OCI-LY7 (cell line): ENCODE results near the gene SPOCK1. TPM values are rescaled to one million over a fixed set of nuclear protein-coding genes. Genes with fewer than 3 reads are reported as not detected.
"Not testable (repeated sequence)": the region's sequence is repeated elsewhere in the genome, so short reads cannot be mapped to it uniquely, and the experiment has no call there.

Experiments used
- BruUV-seq: library from RNA; stranded (reverse); fragments of 400-500 nt; replicated peaks from 2 replicates; lab custom pipeline; 2021; lab: Mats Ljungman, UMichigan
- CTCF ChIA-PET: fragments of 300-600 bp; sonication (Branson Sonifier 250); formaldehyde crosslinking; loops from one replicate; lab custom pipeline; 2022; ENCODE audit warnings: antibody characterized with exemption; ENCODE audit not compliant: unreplicated experiment; lab: Charles Lee
- POLR2A ChIA-PET: fragments of 300-600 bp; sonication (Branson Sonifier 250); formaldehyde crosslinking; loops from one replicate; lab custom pipeline; 2022; ENCODE audit warnings: antibody characterized with exemption; lab: Charles Lee
- DNase-seq: peaks from one replicate; pipeline ENCODE4 v3.0.0-alpha.2; 2015; ENCODE audit warnings: low spot score
- H2AFZ ChIP-seq: fragments of 200-600 bp; sonication (generic), shearing (Covaris generic); 2 replicates; pipeline ENCODE4 v1.6.1; 2014; ENCODE audit warnings: mild to moderate bottlenecking, antibody characterized with exemption, low read length, moderate library complexity
- H3K27ac ChIP-seq: fragments of 200-600 bp; sonication (generic); 2 replicates; pipeline ENCODE4 v1.5.1; 2014; ENCODE audit warnings: mixed run types, low read depth, mild to moderate bottlenecking, moderate library complexity, low read length, inconsistent platforms; ENCODE audit not compliant: poor library complexity, severe bottlenecking
- H3K36me3 ChIP-seq: fragments of 200-600 bp; sonication (generic); 2 replicates; pipeline ENCODE4 v1.6.1; 2014; ENCODE audit warnings: mild to moderate bottlenecking, antibody characterized with exemption, low read length, moderate library complexity, mixed read lengths; ENCODE audit not compliant: insufficient read depth
- H3K4me1 ChIP-seq: fragments of 200-600 bp; sonication (generic); 2 replicates; pipeline ENCODE4 v1.5.1; 2014; ENCODE audit warnings: mild to moderate bottlenecking, low read length; ENCODE audit not compliant: insufficient read depth, poor library complexity, severe bottlenecking
- H3K4me2 ChIP-seq: fragments of 200-600 bp; sonication (generic); 2 replicates; pipeline ENCODE4 v1.6.1; 2014; ENCODE audit warnings: mild to moderate bottlenecking, low read length
- H3K4me3 ChIP-seq: fragments of 200-600 bp; sonication (generic); 2 replicates; pipeline ENCODE4 v1.5.1; 2014; ENCODE audit warnings: mild to moderate bottlenecking, low read depth, low read length; ENCODE audit not compliant: poor library complexity, severe bottlenecking
- H3K79me2 ChIP-seq: fragments of 200-600 bp; sonication (generic); 2 replicates; pipeline ENCODE4 v1.6.1; 2016; ENCODE audit warnings: low read depth, mild to moderate bottlenecking, low read length, moderate library complexity, mixed read lengths; ENCODE audit not compliant: insufficient read depth
- H3K9me2 ChIP-seq: fragments of 200-600 bp; sonication (generic); 2 replicates; pipeline ENCODE4 v1.6.1; 2016; ENCODE audit warnings: mild to moderate bottlenecking, low read length, mixed read lengths; ENCODE audit not compliant: insufficient read depth
- H3K9me3 ChIP-seq: fragments of 200-600 bp; sonication (generic); 2 replicates; pipeline ENCODE4 v1.6.1; 2014; ENCODE audit warnings: mild to moderate bottlenecking, mixed run types, low read length, mixed read lengths
- H4K20me1 ChIP-seq: fragments of 200-600 bp; sonication (generic); 2 replicates; pipeline ENCODE4 v1.6.1; 2014; ENCODE audit warnings: mild to moderate bottlenecking, antibody characterized with exemption, low read length, moderate library complexity, mixed read lengths; ENCODE audit not compliant: insufficient read depth
- CTCF ChIP-seq: fragments of 200-600 bp; sonication (generic); conservative IDR thresholded peaks from 2 replicates; pipeline ENCODE4 v1.5.1; 2014; ENCODE audit warnings: mild to moderate bottlenecking, antibody characterized with exemption, low read length, moderate library complexity, mixed read lengths
- EZH2phosphoT487 ChIP-seq: fragments of 200-600 bp; sonication (generic); IDR thresholded peaks from 2 replicates; pipeline ENCODE4 v1.6.1; 2018; ENCODE audit warnings: low read depth, borderline replicate concordance, mild to moderate bottlenecking, mixed run types, antibody characterized with exemption, low read length, moderate library complexity, mixed read lengths
- intact Hi-C: fragments of 100-400 bp; cut with micrococcal nuclease; formaldehyde crosslinking; loops from one replicate; pipeline ENCODE4 v1.10.0; 2022; ENCODE audit not compliant: unreplicated experiment
- total RNA-seq, 2 experiments: library from RNA; depleted of rRNA in 1 of 2; stranded (reverse); fragments of >200 nt in 1 of 2; shearing (Covaris generic) in 1 of 2; gene quantifications; 2 replicates each; pipeline ENCODE4 v1.2.3, GENCODE V29; 2014 to 2022

SPOCK1 gene
- total RNA-seq, 2 experiments from 2014 or later, result 0.29 to 1.5 TPM

GRCh38 chr5:137393196-137393993 lies 105.7 kb downstream of the SPOCK1 start:
- Histone ChIP-seq H3K4me1 (no peaks in the 10 kb centered on the region), H3K4me3 (no peak overlapping the region), H3K27ac (no peak overlapping the region), H3K9me3 (no peaks in the 10 kb centered on the region), H3K36me3 (no peaks in the 10 kb centered on the region), H4K20me1 (no peaks in the 10 kb centered on the region), H3K4me2 (no peak overlapping the region), H3K9me2 (no peaks in the 10 kb centered on the region), H2AFZ (no peak overlapping the region), H3K79me2 (no peaks in the 10 kb centered on the region)
- TF ChIP-seq CTCF (no peak), EZH2phosphoT487 (no peak)
- POLR2A ChIA-PET, result no interaction called here
- BruUV-seq, result no TSS peak
- no peak for DNase-seq
- intact Hi-C loops, result no loop called here
- CTCF ChIA-PET, result no interaction called here

GRCh38 chr5:137392261-137392660 lies 106.9 kb downstream of the SPOCK1 start:
- POLR2A ChIA-PET, result interaction anchor here (0.6 kb wide), 1 partner anchor 34 kb away, joined by 5 read pairs; no protein-coding TSS in a partner anchor
- Histone ChIP-seq H3K79me2 (no peaks in the 10 kb centered on the region), H3K9me3 (no peaks in the 10 kb centered on the region), H3K36me3 (no peaks in the 10 kb centered on the region), H3K4me1 (no peaks in the 10 kb centered on the region), H3K4me2 (no peak overlapping the region), H2AFZ (no peak overlapping the region), H4K20me1 (no peaks in the 10 kb centered on the region), H3K4me3 (no peak overlapping the region), H3K9me2 (no peaks in the 10 kb centered on the region), H3K27ac (no peak overlapping the region)
- no TSS peak for BruUV-seq
- no peak for TF ChIP-seq CTCF
- TF ChIP-seq EZH2phosphoT487, result no peak
- no peak for DNase-seq
- intact Hi-C loops, result no loop called here
- CTCF ChIA-PET, result no interaction called here

GRCh38 chr5:137391044-137391443 lies 108.1 kb downstream of the SPOCK1 start:
- not testable (repeated sequence) for BruUV-seq

More at GRCh38 chr5:137391044-137391443, 108.1 kb downstream of the SPOCK1 start:
- H3K79me2 ChIP-seq, H3K4me1 ChIP-seq, DNase-seq, H4K20me1 ChIP-seq, H3K4me2 ChIP-seq, H2AFZ ChIP-seq, H3K27ac ChIP-seq, H3K9me2 ChIP-seq, H3K9me3 ChIP-seq, H3K4me3 ChIP-seq, CTCF ChIA-PET, H3K36me3 ChIP-seq, intact Hi-C loops, POLR2A ChIA-PET: not testable (repeated sequence)
